IMR-90 (cell line): ENCODE results near the gene METTL1. TPM values are rescaled to one million over a fixed set of nuclear protein-coding genes. Genes with fewer than 3 reads are reported as not detected.

Source experiments
- ATAC-seq: fragments of 200-7000 bp; cut with Tn5 transposase; 2 replicates; pipeline ENCODE4 v1.9.1; 2020; ENCODE audit warnings: low read depth, mild to moderate bottlenecking, moderate library complexity
- BruUV-seq: library from RNA; stranded (reverse); fragments of 400-500 nt; replicated peaks from 2 replicates; lab custom pipeline; 2021; lab: Mats Ljungman, UMichigan
- CTCF ChIA-PET: fragments of 300-600 bp; formaldehyde crosslinking; extraction: SDS; loops from one replicate; lab custom pipeline; 2021; ENCODE audit warnings: antibody characterized with exemption; lab: Yijun Ruan, JAX
- POLR2A ChIA-PET: fragments of 300-600 bp; sonication (Branson Sonifier 250); formaldehyde crosslinking; loops from one replicate; lab custom pipeline; 2022; ENCODE audit warnings: antibody characterized with exemption; ENCODE audit not compliant: unreplicated experiment; lab: Charles Lee
- DNase-seq: peaks from one replicate; pipeline ENCODE4 v3.0.0; 2013
- H2AFZ ChIP-seq: replicated peaks from 2 replicates; pipeline ENCODE3; 2013; ENCODE audit warnings: low read length, mild to moderate bottlenecking; ENCODE audit not compliant: poor library complexity
- H2AK5ac ChIP-seq: 2 replicates; pipeline ENCODE4 v1.6.1; 2013; ENCODE audit warnings: low read depth, low read length, inconsistent platforms
- H2AK9ac ChIP-seq: replicated peaks from 2 replicates; pipeline ENCODE3; 2013; ENCODE audit warnings: mild to moderate bottlenecking, low read depth, low read length, moderate library complexity; ENCODE audit not compliant: poor library complexity
- H2BK120ac ChIP-seq: 2 replicates; pipeline ENCODE4 v1.6.1; 2013; ENCODE audit warnings: low read depth, low read length, inconsistent platforms
- H2BK15ac ChIP-seq: 3 replicates; pipeline ENCODE4 v1.6.1; 2013; ENCODE audit warnings: low read depth, low read length, inconsistent platforms
- H2BK20ac ChIP-seq: 2 replicates; pipeline ENCODE4 v1.6.1; 2013; ENCODE audit warnings: low read depth, mild to moderate bottlenecking, inconsistent platforms, low read length, moderate library complexity
- H2BK5ac ChIP-seq: 2 replicates; pipeline ENCODE4 v1.6.1; 2013; ENCODE audit warnings: mild to moderate bottlenecking, low read depth, low read length, inconsistent platforms; ENCODE audit not compliant: poor library complexity, severe bottlenecking
- H3K14ac ChIP-seq: replicated peaks from 2 replicates; pipeline ENCODE4 v1.6.1; 2013; ENCODE audit warnings: low read depth, low read length, inconsistent platforms
- H3K18ac ChIP-seq: 2 replicates; pipeline ENCODE4 v1.6.1; 2013; ENCODE audit warnings: low read depth, low read length, control low read depth
- H3K23ac ChIP-seq: 2 replicates; pipeline ENCODE4 v1.6.1; 2013; ENCODE audit warnings: low read depth, low read length, inconsistent platforms
- H3K27ac ChIP-seq: 2 replicates; pipeline ENCODE4 v1.5.1; 2013; ENCODE audit warnings: mild to moderate bottlenecking, control low read depth, low read length; ENCODE audit not compliant: insufficient read depth
- H3K27me3 ChIP-seq: 2 replicates; pipeline ENCODE4 v1.6.1; 2013; ENCODE audit warnings: low read length; ENCODE audit not compliant: control insufficient read depth, insufficient read depth
- H3K36me3 ChIP-seq: 2 replicates; pipeline ENCODE4 v1.6.1; 2013; ENCODE audit warnings: low read length, mixed read lengths; ENCODE audit not compliant: control insufficient read depth, insufficient read depth
- H3K4ac ChIP-seq: 2 replicates; pipeline ENCODE4 v1.6.1; 2013; ENCODE audit warnings: low read depth, low read length, inconsistent platforms
- H3K4me1 ChIP-seq: 2 replicates; pipeline ENCODE4 v1.6.1; 2013; ENCODE audit warnings: low read length, mixed read lengths; ENCODE audit not compliant: control insufficient read depth, insufficient read depth
- H3K4me2 ChIP-seq: 2 replicates; pipeline ENCODE4 v1.6.1; 2013; ENCODE audit warnings: low read depth, mild to moderate bottlenecking, control low read depth, low read length, moderate library complexity
- H3K4me3 ChIP-seq: 2 replicates; pipeline ENCODE4 v1.5.1; 2013; ENCODE audit warnings: low read depth, mild to moderate bottlenecking, control low read depth, low read length, moderate library complexity; ENCODE audit not compliant: insufficient read depth
- H3K56ac ChIP-seq: 2 replicates; pipeline ENCODE4 v1.6.1; 2013; ENCODE audit warnings: low read length, inconsistent platforms; ENCODE audit not compliant: insufficient read depth; ENCODE audit errors: extremely low read depth
- H3K79me1 ChIP-seq, 2 experiments: 2 replicates each; pipeline ENCODE4 v1.6.1; 2013; ENCODE audit warnings: low read length in 2 of 2, inconsistent platforms in 1 of 2, low read depth in 1 of 2
- H3K9ac ChIP-seq: 2 replicates; pipeline ENCODE4 v1.6.1; 2013; ENCODE audit warnings: low read depth, low read length, control low read depth
- H3K9me1 ChIP-seq: 2 replicates; pipeline ENCODE4 v1.6.1; 2013; ENCODE audit warnings: low read length, inconsistent platforms; ENCODE audit not compliant: insufficient read depth
- H3K9me3 ChIP-seq: 2 replicates; pipeline ENCODE4 v1.6.1; 2013; ENCODE audit warnings: low read length; ENCODE audit not compliant: control insufficient read depth, insufficient read depth
- H4K20me1 ChIP-seq: 2 replicates; pipeline ENCODE4 v1.6.1; 2013; ENCODE audit warnings: low read length, inconsistent platforms; ENCODE audit not compliant: insufficient read depth
- H4K5ac ChIP-seq: 2 replicates; pipeline ENCODE4 v1.6.1; 2013; ENCODE audit warnings: mild to moderate bottlenecking, low read depth, low read length, control low read depth
- H4K8ac ChIP-seq, 2 experiments: 2 replicates each; pipeline ENCODE4 v1.6.1; 2013; ENCODE audit warnings: low read depth in 2 of 2, low read length in 2 of 2, control low read depth in 1 of 2, inconsistent platforms in 1 of 2
- H4K91ac ChIP-seq: 2 replicates; pipeline ENCODE4 v1.6.1; 2013; ENCODE audit warnings: low read depth, low read length, inconsistent platforms; ENCODE audit not compliant: insufficient read depth
- BHLHE40 ChIP-seq: fragments of 150-350 bp; IDR thresholded peaks from 2 replicates; pipeline ENCODE4 v1.6.1; 2016; ENCODE audit warnings: mild to moderate bottlenecking, low read depth, low read length
- CEBPB ChIP-seq: IDR thresholded peaks from 2 replicates; pipeline ENCODE4 v1.6.1; 2012; ENCODE audit warnings: low read depth, low read length, improper control_type of control experiment
- CHD1 ChIP-seq: IDR thresholded peaks from 2 replicates; pipeline ENCODE4 v1.6.1; 2012; ENCODE audit warnings: low read depth, low read length, improper control_type of control experiment
- FOS ChIP-seq: fragments of 150-350 bp; IDR thresholded peaks from 2 replicates; pipeline ENCODE4 v1.6.1; 2016; ENCODE audit warnings: low read depth, low read length
- MAFK ChIP-seq: IDR thresholded peaks from 2 replicates; pipeline ENCODE4 v1.6.1; 2012; ENCODE audit warnings: low read depth, low read length, improper control_type of control experiment
- MAZ ChIP-seq: IDR thresholded peaks from 2 replicates; pipeline ENCODE4 v1.6.1; 2012; ENCODE audit warnings: low read depth, mild to moderate bottlenecking, low read length, improper control_type of control experiment, moderate library complexity, borderline replicate concordance
- MXI1 ChIP-seq: IDR thresholded peaks from 2 replicates; pipeline ENCODE4 v1.6.1; 2012; ENCODE audit warnings: low read depth, mild to moderate bottlenecking, low read length, moderate library complexity, borderline replicate concordance
- NFE2L2 ChIP-seq: fragments of 150-350 bp; IDR thresholded peaks from 2 replicates; pipeline ENCODE4 v1.6.1; 2016; ENCODE audit warnings: low read depth, mild to moderate bottlenecking, low read length
- POLR2A ChIP-seq: IDR thresholded peaks from 2 replicates; pipeline ENCODE4 v1.6.1; 2012; ENCODE audit warnings: mild to moderate bottlenecking, low read depth, low read length
- RAD21 ChIP-seq: IDR thresholded peaks from 2 replicates; pipeline ENCODE4 v1.6.1; 2012; ENCODE audit warnings: low read length, improper control_type of control experiment
- RCOR1 ChIP-seq: IDR thresholded peaks from 2 replicates; pipeline ENCODE4 v1.6.1; 2012; ENCODE audit warnings: mild to moderate bottlenecking, low read length, improper control_type of control experiment; ENCODE audit not compliant: insufficient replicate concordance
- RFX5 ChIP-seq: IDR thresholded peaks from 2 replicates; pipeline ENCODE4 v1.8.0; 2012; ENCODE audit warnings: low read depth, mild to moderate bottlenecking, low read length, moderate library complexity
- SMC3 ChIP-seq: fragments of 150-350 bp; IDR thresholded peaks from 2 replicates; pipeline ENCODE4 v1.6.1; 2016; ENCODE audit warnings: low read depth, mild to moderate bottlenecking, antibody characterized with exemption, low read length, moderate library complexity
- WGBS, 2 experiments: methylation state at CpG; one replicate each; pipeline versions ENCODE4 v1.1.5 to v1.1.7; 2013; ENCODE audit warnings: missing lambda C conversion rate in 2 of 2; ENCODE audit not compliant: insufficient read length in 1 of 2; ENCODE audit errors: extremely low coverage in 2 of 2; 5-methylcytosine and 5-hydroxymethylcytosine counted together
- dilution Hi-C: fragments of 300-500 bp; cut with HindIII; formaldehyde crosslinking; loops from one replicate; pipeline ENCODE4 v1.14.3; 2018; ENCODE audit warnings: low sequenced_read_pairs; ENCODE audit not compliant: unreplicated experiment
- in situ Hi-C: fragments of 300-500 bp; cut with MboI; formaldehyde crosslinking; loops from 3 replicates; pipeline ENCODE4 v1.14.3; 2019; ENCODE audit warnings: low sequenced_read_pairs, inconsistent platforms, mixed read lengths
- intact Hi-C: fragments of 100-400 bp; cut with micrococcal nuclease; formaldehyde crosslinking; loops from 2 replicates; pipeline ENCODE4 v1.10.0; 2022
- polyA plus RNA-seq, 3 experiments: library from polyadenylated mRNA; depleted of rRNA; stranded (reverse); fragments of >200 nt; gene quantifications; 2 replicates each; pipeline ENCODE4 v1.2.3, GENCODE V29; 2012; ENCODE audit warnings: low replicate concordance in 1 of 3
- total RNA-seq: library from RNA; depleted of rRNA; stranded (reverse); fragments of >200 nt; gene quantifications from 2 replicates; pipeline ENCODE4 v1.2.3, GENCODE V29; 2012
- TF ChIP-seq, protein P1 (sequence below): fragments of 150-350 bp; IDR thresholded peaks from 2 replicates; pipeline ENCODE4 v1.6.1; 2016; ENCODE audit warnings: low read depth, mild to moderate bottlenecking, low read length, moderate library complexity, borderline replicate concordance
- TF ChIP-seq, protein P2 (sequence below): fragments of 150-350 bp; IDR thresholded peaks from 2 replicates; pipeline ENCODE4 v1.6.1; 2017; ENCODE audit warnings: mild to moderate bottlenecking, antibody characterized with exemption, low read length, low read depth
- TF ChIP-seq, protein P3 (sequence below): conservative IDR thresholded peaks from 2 replicates; pipeline ENCODE4 v1.5.1; 2012; ENCODE audit warnings: mild to moderate bottlenecking, low read depth, low read length, improper control_type of control experiment

The METTL1 gene
- total and polyA plus RNA-seq, 2 of the 4 experiments (the other 2 are of a cell fraction): 12.4 to 27.5 TPM

DNA sequence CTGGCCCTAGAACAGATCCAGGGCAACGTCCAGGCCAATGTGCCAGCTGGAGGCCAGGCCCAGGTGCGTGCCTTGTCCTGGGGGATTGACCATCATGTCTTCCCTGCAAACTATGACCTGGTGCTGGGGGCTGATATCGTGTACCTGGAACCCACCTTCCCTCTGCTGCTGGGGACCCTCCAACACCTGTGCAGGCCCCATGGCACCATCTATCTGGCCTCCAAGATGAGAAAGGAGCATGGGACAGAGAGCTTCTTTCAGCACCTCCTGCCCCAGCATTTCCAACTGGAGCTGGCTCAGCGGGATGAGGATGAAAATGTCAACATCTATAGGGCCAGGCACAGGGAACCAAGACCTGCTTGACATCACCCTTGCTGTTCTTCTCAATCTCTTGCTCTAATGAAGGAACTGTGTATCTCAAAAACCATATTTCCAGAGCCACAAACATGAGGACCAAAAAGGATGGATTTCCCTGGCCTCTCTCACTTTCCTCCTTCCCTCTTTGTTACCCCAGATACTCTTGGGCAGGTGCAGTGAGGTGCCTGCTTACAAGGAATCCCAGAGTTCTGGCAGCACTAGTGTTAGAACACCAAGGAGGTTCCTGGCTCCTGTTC is 8.5 kb upstream of the METTL1 start:
- WGBS, 2 experiments: no CpG with 5 or more reads among the region's 4 CpGs
- H3K9ac ChIP-seq: no peak overlapping the region
- no peak overlapping the region for H3K18ac ChIP-seq
- H3K27ac ChIP-seq: no peak overlapping the region
- H4K91ac ChIP-seq: no peak overlapping the region
- H3K27me3 ChIP-seq: no peaks in the 10 kb centered on the region
- no peak overlapping the region for H3K14ac ChIP-seq
- ChIA-PET POLR2A (no interaction called here), CTCF (no interaction called here)
- H3K9me1 ChIP-seq: no peaks in the 10 kb centered on the region
- in situ Hi-C loops (no loop called here), dilution Hi-C loops (no loop called here), intact Hi-C loops (no loop called here)
- DNase-seq (no peak), ATAC-seq (no peak)
- H2AFZ ChIP-seq: no peak overlapping the region
- H3K23ac ChIP-seq: no peak overlapping the region
- H2BK5ac ChIP-seq: no peak overlapping the region
- H2BK20ac ChIP-seq: no peak overlapping the region
- H3K79me1 ChIP-seq: peaks cover 10 to 23% of the 10 kb centered on the region in 2 experiments; a peak in 3 of 4 replicates
- no peak overlapping the region for H2AK5ac ChIP-seq
- no peak overlapping the region for H3K4me2 ChIP-seq
- no peaks in the 10 kb centered on the region for H3K9me3 ChIP-seq
- H3K4me3 ChIP-seq: no peak overlapping the region
- TF ChIP-seq MXI1 (no peak), NFE2L2 (no peak), RAD21 (no peak), BHLHE40 (no peak), SMC3 (no peak), MAZ (no peak), POLR2A (no peak), MAFK (no peak), CHD1 (no peak), CEBPB (no peak), RCOR1 (no peak), RFX5 (no peak), FOS (no peak)
- TF ChIP-seq, protein P1, sequence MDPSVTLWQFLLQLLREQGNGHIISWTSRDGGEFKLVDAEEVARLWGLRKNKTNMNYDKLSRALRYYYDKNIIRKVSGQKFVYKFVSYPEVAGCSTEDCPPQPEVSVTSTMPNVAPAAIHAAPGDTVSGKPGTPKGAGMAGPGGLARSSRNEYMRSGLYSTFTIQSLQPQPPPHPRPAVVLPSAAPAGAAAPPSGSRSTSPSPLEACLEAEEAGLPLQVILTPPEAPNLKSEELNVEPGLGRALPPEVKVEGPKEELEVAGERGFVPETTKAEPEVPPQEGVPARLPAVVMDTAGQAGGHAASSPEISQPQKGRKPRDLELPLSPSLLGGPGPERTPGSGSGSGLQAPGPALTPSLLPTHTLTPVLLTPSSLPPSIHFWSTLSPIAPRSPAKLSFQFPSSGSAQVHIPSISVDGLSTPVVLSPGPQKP: no peak
- TF ChIP-seq, protein P2, sequence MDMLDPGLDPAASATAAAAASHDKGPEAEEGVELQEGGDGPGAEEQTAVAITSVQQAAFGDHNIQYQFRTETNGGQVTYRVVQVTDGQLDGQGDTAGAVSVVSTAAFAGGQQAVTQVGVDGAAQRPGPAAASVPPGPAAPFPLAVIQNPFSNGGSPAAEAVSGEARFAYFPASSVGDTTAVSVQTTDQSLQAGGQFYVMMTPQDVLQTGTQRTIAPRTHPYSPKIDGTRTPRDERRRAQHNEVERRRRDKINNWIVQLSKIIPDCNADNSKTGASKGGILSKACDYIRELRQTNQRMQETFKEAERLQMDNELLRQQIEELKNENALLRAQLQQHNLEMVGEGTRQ: no peak
- TF ChIP-seq, protein P3, sequence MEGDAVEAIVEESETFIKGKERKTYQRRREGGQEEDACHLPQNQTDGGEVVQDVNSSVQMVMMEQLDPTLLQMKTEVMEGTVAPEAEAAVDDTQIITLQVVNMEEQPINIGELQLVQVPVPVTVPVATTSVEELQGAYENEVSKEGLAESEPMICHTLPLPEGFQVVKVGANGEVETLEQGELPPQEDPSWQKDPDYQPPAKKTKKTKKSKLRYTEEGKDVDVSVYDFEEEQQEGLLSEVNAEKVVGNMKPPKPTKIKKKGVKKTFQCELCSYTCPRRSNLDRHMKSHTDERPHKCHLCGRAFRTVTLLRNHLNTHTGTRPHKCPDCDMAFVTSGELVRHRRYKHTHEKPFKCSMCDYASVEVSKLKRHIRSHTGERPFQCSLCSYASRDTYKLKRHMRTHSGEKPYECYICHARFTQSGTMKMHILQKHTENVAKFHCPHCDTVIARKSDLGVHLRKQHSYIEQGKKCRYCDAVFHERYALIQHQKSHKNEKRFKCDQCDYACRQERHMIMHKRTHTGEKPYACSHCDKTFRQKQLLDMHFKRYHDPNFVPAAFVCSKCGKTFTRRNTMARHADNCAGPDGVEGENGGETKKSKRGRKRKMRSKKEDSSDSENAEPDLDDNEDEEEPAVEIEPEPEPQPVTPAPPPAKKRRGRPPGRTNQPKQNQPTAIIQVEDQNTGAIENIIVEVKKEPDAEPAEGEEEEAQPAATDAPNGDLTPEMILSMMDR: no peak
- no TSS peak for BruUV-seq
- H4K8ac ChIP-seq: no peak overlapping the region
- no peak overlapping the region for H3K56ac ChIP-seq
- H2AK9ac ChIP-seq: no peak overlapping the region
- peaks cover 6% of the 10 kb centered on the region for H3K36me3 ChIP-seq
- H4K20me1 ChIP-seq: no peaks in the 10 kb centered on the region
- H3K4ac ChIP-seq: no peak overlapping the region
- H2BK120ac ChIP-seq: no peak overlapping the region
- no peak overlapping the region for H2BK15ac ChIP-seq
- H4K5ac ChIP-seq: no peak overlapping the region
- H3K4me1 ChIP-seq: 0 out of 2 replicates have a peak, but pooled peaks cover 2% of the 10 kb centered on the region
